ENCODE results near the gene HENMT1.
"Not testable (repeated sequence)": the region's sequence is repeated elsewhere in the genome, so short reads cannot be mapped to it uniquely, and the experiment has no call there.

HENMT1 gene

GRCh38 chr1:108661030-108661609 is at the start of gene HENMT1:
Gene HENMT1 (minus strand): TSS chr1:108661093. CDS start chr1:108659884, 1,209 bp downstream.
- no peaks in the 10 kb centered on the region for H3K36me3 Mint-ChIP-seq
- no peaks in the 10 kb centered on the region for H3K27me3 Mint-ChIP-seq
- H3K9me3 Mint-ChIP-seq (ENCODE audit: low read depth): no peaks in the 10 kb centered on the region
- peak within 1 kb of the TSS; percentile 86 for H3K4me3 Mint-ChIP-seq
- peaks cover 43% of the 10 kb centered on the region for H3K4me1 Mint-ChIP-seq (ENCODE audit: low read depth)
- H3K27ac Mint-ChIP-seq: peak within 1 kb of the TSS; percentile 95

DNA sequence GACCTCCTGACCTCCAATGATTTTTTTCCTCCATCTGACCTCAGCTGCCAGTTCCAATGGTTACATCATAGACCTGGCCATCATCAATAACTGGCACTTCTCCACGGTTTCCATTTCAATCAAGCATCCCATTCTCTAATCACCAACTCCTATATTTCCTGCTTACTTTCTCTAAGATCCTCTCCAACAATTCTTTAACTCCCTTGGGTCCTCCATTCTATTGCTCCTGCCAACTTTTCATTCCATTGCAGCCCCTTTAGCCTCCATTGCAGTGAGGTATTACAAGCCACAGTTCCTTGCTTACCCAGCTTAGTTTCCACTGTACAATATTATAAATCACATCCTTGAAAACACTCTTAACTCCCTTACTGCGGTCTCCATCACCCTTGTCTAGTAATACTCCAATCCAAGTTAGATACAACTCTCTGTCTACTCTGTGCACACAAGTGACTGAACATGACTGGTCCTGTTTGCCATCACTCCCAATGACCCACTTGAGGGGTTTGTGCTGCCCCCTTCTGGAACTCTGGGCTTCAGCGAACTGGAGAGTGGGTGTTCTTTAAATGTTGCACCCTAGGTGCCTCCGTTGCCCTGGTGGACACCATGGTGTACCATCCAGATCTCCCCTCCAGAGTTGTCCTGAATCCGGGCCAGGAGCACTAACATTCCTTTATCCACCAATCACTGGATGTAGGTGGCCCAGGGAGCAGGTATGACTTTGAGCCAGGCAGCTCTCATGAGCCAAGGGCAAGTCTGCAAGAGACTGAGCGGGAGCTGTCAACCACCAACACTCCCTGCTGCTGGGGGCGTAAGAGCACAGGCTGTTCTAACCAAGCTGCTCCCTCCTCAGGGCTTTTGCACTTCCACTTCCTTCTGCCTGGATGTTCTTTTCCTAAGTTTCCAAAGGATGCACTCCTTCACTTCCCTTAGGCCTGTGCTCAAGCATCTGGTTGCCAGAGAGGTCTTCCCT is 48.1 kb upstream of the HENMT1 start:
- no peak overlapping the region for H3K4me3 Mint-ChIP-seq
- no peaks in the 10 kb centered on the region for H3K9me3 Mint-ChIP-seq (ENCODE audit: low read depth)
- H3K27me3 Mint-ChIP-seq: no peaks in the 10 kb centered on the region
- no peak overlapping the region for H3K27ac Mint-ChIP-seq
- no peaks in the 10 kb centered on the region for H3K36me3 Mint-ChIP-seq
- peaks cover 19% of the 10 kb centered on the region for H3K4me1 Mint-ChIP-seq (ENCODE audit: low read depth)

GRCh38 chr1:108706643-108707042 is 45.8 kb upstream of the HENMT1 start:
- Mint-ChIP-seq H3K4me3 (no peak overlapping the region), H3K9me3 (ENCODE audit: low read depth) (no peaks in the 10 kb centered on the region), H3K36me3 (no peaks in the 10 kb centered on the region), H3K4me1 (ENCODE audit: low read depth) (peaks cover 33% of the 10 kb centered on the region), H3K27ac (no peak overlapping the region), H3K27me3 (no peaks in the 10 kb centered on the region)

DNA sequence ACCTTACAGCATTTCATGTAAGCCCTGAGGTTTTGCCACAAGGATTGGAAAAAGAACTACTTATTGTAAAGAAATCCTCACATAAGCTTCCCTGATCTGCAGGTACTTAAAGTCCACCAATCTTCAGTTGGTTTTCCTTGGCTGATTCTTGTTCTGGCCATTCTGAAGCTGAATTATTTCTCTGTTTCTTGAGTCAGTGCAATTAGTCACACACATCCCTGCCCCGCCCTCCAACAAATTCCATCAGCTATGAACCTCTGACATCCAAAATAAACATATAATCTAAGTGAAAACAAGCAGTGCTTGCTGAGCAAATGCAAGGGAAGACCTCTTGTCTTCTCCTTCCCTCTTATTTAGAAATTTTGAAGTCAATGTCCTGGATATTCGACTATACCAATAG is 43.6 kb upstream of the HENMT1 start:
- Mint-ChIP-seq H3K27me3 (no peaks in the 10 kb centered on the region), H3K4me3 (peak overlapping the region; percentile 59), H3K36me3 (peaks cover 8% of the 10 kb centered on the region), H3K4me1 (ENCODE audit: low read depth) (peaks cover 43% of the 10 kb centered on the region), H3K9me3 (ENCODE audit: low read depth) (no peaks in the 10 kb centered on the region), H3K27ac (peak overlapping the region; percentile 81)

- peak overlapping the region; percentile 81 for H3K27ac Mint-ChIP-seq
- H3K4me1 Mint-ChIP-seq (ENCODE audit: low read depth): peaks cover 46% of the 10 kb centered on the region
- no peaks in the 10 kb centered on the region for H3K9me3 Mint-ChIP-seq (ENCODE audit: low read depth)
- peaks cover 13% of the 10 kb centered on the region for H3K36me3 Mint-ChIP-seq
- no peaks in the 10 kb centered on the region for H3K27me3 Mint-ChIP-seq
- H3K4me3 Mint-ChIP-seq: peak overlapping the region; percentile 59
Observed at GRCh38 chr1:108703939-108704338, 43.0 kb upstream of the HENMT1 start.

- Mint-ChIP-seq H3K27ac (peak overlapping the region; percentile 35), H3K36me3 (peaks cover 19% of the 10 kb centered on the region), H3K4me3 (peak overlapping the region; percentile 8), H3K4me1 (ENCODE audit: low read depth) (peaks cover 58% of the 10 kb centered on the region)
- not testable (repeated sequence) for H3K9me3 Mint-ChIP-seq (ENCODE audit: low read depth); H3K27me3 Mint-ChIP-seq
Observed at GRCh38 chr1:108702109-108702508, 41.2 kb upstream of the HENMT1 start.

DNA sequence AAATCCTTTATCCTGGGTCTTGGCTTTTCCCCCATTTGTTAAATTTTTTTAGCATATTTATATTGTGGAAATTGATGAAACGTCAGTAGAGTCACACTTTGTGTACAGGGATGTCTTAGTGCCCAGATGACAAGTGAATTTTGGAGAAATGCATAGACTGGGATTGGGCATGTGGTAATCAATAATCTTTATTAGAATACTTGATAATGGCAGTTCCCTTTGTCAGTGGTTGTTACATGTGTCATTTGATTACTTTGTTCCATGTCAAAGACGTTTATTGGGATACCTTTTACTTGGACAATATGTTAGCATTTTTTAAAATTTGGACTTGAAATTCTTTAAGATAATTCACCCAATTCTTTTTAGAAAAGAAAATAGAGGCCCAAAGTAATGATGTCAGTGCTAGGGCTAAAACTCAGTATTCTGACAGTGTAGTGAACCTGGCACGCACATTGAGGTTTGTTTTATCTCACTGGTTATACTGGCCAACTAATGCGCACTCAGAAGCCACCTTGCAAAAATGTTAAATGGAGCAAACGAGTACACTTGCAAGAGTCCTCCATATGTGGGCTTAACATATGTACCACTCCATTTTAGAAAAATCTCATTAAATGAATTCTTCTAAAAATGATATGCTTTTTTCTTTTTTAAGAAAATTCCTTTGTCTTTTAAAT is 40.4 kb upstream of the HENMT1 start:
- Mint-ChIP-seq H3K9me3 (ENCODE audit: low read depth) (no peaks in the 10 kb centered on the region), H3K27ac (peak overlapping the region; percentile 41), H3K4me1 (ENCODE audit: low read depth) (peaks cover 66% of the 10 kb centered on the region), H3K27me3 (no peaks in the 10 kb centered on the region), H3K4me3 (no peak overlapping the region), H3K36me3 (peaks cover 22% of the 10 kb centered on the region)

- H3K36me3 Mint-ChIP-seq: peaks cover 22% of the 10 kb centered on the region
- H3K4me3 Mint-ChIP-seq: peak overlapping the region; percentile 75
- H3K9me3 Mint-ChIP-seq (ENCODE audit: low read depth): no peaks in the 10 kb centered on the region
- H3K27me3 Mint-ChIP-seq: no peaks in the 10 kb centered on the region
- H3K4me1 Mint-ChIP-seq (ENCODE audit: low read depth): peaks cover 77% of the 10 kb centered on the region
- H3K27ac Mint-ChIP-seq: peak overlapping the region; percentile 84
Observed at GRCh38 chr1:108699375-108700332, 38.8 kb upstream of the HENMT1 start.

DNA sequence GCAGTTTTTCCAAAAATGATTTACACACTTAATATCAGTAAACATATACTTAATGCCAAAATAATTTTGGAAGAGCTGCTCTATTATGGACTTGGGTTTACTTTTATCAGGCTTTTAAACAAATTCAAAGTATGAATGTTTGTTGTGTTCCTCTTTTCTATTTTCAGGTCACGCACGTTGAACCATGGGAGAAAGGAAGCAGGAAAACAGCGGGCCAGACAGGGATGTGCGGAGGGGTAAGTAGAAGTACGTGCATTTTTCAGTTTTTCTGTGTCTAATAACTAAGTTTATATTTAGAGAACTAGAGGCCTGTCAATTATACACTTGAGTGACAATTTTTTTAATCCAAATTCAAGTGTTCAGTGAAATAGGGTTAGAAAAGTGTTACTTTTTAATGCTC is 34.6 kb upstream of the HENMT1 start:
- Mint-ChIP-seq H3K27ac (peak overlapping the region; percentile 74), H3K27me3 (no peaks in the 10 kb centered on the region), H3K9me3 (ENCODE audit: low read depth) (no peaks in the 10 kb centered on the region), H3K4me1 (ENCODE audit: low read depth) (peaks cover 68% of the 10 kb centered on the region), H3K36me3 (peaks cover 27% of the 10 kb centered on the region), H3K4me3 (peak overlapping the region; percentile 74)

DNA sequence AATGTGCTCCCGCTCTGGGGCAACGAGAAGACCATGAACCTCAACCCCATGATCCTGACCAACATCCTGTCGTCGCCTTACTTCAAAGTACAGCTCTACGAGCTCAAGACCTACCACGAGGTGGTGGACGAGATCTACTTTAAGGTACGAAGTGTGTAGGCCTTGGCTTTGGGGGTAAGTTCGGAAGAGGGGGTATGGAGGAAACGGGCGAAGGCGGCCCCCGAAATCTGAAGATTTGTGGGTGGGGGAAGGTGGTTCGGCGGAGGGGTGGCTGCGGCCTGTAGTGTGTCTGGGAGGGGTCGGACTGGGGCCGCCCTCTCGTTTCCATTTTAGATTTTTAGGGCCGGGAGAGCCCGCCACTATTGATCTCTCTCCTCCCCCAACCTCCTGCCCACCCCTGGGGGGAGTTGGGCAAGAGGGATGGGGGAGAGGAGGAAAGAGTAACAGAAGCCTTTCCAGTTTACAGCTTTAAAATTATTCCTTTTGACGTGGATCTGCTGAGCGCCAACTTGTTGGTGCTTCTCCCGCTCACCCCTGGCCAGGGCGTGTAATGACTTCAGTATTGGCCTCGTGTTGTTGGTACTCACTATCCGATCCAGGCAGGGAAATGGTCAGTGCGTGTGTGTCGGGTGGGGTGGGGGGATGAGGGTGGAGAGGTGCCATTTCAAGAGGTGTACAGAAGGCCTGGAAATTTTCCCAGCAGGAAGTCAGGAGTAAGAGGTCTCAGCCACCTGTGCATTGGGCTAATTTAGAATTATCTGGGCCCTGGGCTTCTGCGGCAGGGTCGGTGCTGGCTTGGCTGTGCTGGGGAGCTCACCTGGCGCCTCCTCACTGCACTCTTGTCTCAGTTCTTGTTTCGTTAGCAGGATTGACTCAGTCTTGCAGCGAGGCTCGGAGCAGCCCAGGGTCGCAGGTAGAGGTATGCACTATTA is 32.1 kb upstream of the HENMT1 start:
- Mint-ChIP-seq H3K27me3 (no peaks in the 10 kb centered on the region), H3K36me3 (peaks cover 12% of the 10 kb centered on the region), H3K4me1 (ENCODE audit: low read depth) (peaks cover 50% of the 10 kb centered on the region), H3K9me3 (ENCODE audit: low read depth) (no peaks in the 10 kb centered on the region), H3K4me3 (peak overlapping the region; percentile 99), H3K27ac (peak overlapping the region; percentile 98)

- H3K4me1 Mint-ChIP-seq (ENCODE audit: low read depth): peaks cover 42% of the 10 kb centered on the region
- H3K4me3 Mint-ChIP-seq: peak within 1 kb of the TSS; percentile 99
Observed at GRCh38 chr1:108691942-108692723, 31.2 kb upstream of the HENMT1 start, which contains the start of gene PRPF38B. Gene PRPF38B (plus strand): TSS chr1:108692310. CDS start chr1:108692592, 282 bp downstream.

GRCh38 chr1:108691128-108691941 is 30.4 kb upstream of the HENMT1 start:
- H3K4me1 Mint-ChIP-seq (ENCODE audit: low read depth): peaks cover 34% of the 10 kb centered on the region
- no peaks in the 10 kb centered on the region for H3K27me3 Mint-ChIP-seq
- H3K27ac Mint-ChIP-seq: peak overlapping the region; percentile 98
- H3K36me3 Mint-ChIP-seq: peaks cover 5% of the 10 kb centered on the region
- peak overlapping the region; percentile 99 for H3K4me3 Mint-ChIP-seq
- H3K9me3 Mint-ChIP-seq (ENCODE audit: low read depth): no peaks in the 10 kb centered on the region

More at GRCh38 chr1:108691942-108692723, 31.2 kb upstream of the HENMT1 start, which contains the start of gene PRPF38B:
- Mint-ChIP-seq H3K27ac (peak within 1 kb of the TSS; percentile 98), H3K27me3 (no peaks in the 10 kb centered on the region), H3K36me3 (peaks cover 8% of the 10 kb centered on the region), H3K9me3 (ENCODE audit: low read depth) (no peaks in the 10 kb centered on the region)

All from activated naive CD8-positive, alpha-beta T cell (primary cell).